Suppressor macrophage treated with lipopolysaccharide for 4 hours (primary cell): ENCODE data around the gene GPR158.
"Not testable (repeated sequence)": the region's sequence is repeated elsewhere in the genome, so short reads cannot be mapped to it uniquely, and the experiment has no call there.

Experiments
- DNase-seq: peaks from one replicate; pipeline ENCODE4 v3.0.0-alpha.2; 2020

Gene GPR158

DNA sequence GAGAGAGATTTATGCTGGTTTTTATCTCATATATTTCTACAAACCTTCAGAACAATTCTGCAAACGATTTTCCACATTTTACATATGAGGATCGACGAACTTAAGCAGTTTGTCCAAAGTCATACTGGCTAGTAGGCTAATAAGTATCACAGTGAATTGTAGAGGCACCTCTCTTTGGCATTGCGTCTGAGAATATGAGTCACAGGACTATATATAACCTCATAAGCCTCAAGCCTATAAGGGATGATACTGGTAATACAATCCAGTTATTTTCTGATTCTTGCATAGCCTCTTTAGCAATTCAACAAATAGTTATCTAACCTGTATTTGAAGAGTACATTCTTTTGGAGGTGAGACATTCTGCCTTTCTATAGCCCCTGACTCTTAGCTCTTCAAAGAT, 129.8 kb downstream of the GPR158 start:
- DNase-seq = no peak

DNA sequence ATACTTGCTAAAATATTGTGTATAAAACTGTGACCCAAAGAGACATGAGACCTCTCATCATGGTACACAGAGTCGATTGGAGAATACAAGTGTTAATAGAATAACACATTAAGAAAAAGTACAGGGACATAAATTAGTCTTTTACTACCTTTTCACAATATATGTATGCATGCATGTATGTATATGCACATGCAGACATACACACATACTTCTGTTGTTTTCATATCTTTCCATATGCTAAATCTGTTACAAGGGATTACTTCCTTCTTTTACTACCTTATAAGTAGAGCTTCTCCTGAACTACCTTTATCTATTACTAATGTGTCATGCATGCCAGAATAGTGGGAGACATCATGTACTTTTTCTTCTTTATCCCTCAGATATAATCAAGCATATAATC, 131.6 kb downstream of the GPR158 start:
- DNase-seq = no peak

DNA sequence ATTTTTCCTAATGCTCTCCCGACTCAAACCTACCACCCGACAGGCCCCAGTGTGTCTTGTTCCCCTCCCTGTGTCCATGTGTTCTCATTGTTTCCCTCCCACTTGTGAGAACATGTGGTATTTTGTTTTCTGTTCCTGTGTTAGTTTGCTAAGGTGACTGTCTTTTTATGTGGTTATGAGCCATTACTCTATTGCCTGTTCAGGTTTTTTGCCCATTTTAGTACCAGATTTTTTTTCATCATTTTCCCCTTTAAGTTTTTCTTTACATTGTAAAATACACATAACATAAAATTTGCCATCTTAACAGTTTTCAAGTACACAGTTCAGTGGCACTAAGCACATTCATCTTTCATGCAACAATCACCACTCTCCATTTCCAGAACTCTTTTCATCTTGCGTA, 133.5 kb downstream of the GPR158 start:
- DNase-seq = no peak

DNA sequence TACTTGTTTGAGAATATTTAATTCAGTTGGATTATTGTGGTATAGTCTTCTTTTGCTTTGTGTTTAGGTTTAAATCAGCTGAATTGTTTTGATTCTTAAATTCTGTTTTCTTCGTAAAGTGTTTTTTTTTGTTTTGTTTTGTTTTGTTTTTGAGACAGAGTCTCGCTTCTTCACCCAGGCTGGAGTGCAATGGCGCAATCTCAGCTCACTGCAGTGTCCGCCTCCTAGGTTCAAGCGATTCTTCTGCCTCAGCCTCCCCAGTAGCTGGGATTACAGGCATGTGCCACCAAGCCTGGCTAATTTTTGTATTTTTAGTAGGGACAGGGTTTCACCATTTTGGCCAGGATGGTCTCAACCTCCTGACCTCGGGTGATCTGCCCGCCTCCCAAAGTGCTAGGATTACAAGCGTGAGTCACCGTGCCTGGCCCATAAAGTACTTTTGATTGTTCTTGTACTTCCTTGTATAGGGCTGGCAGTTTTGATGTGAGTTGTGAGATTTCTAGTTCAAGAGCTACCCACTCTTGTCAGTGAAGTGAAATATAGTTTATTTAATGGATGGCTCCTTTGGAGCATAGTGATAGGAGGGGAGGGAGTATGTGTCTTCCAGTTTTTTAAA, 142.9 kb downstream of the GPR158 start:
- DNase-seq = not testable (repeated sequence)

DNA sequence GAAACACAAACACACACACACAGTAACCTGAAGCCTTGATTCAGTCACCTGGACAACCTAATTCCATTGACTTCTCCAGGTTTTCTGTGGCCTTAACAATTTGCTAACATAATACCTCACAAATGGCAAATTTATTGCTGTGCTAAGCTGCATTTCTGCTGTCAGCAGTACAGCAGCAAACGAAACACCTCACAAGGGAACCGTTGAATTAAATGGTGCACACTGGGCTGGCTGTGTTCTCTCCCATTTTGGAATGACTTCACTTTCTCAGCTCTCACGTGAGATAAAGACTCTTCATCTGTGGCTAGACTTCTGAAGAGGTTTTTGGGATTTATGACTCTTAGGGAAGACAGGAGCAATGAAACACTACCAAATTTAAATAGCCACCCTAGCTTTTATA, 152.5 kb downstream of the GPR158 start:
- no peak for DNase-seq

DNA sequence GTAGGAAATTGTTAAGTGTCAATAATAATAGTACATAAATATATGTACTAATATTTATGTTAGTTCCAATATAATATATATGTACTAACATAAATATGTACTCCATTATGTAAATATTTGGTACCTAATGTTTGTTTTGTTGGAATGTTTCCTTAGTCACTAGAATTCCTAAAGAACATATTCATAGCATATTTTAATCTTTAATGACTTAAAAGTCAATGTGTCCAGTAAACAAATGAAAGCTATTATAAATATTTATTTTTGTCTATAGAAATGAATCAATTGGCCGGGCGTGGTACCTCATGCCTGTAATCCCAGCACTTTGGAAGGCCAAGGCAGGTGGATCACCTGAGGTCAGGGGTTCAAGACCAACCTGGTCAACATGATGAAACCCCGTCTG, 153.6 kb downstream of the GPR158 start:
- DNase-seq = no peak

DNA sequence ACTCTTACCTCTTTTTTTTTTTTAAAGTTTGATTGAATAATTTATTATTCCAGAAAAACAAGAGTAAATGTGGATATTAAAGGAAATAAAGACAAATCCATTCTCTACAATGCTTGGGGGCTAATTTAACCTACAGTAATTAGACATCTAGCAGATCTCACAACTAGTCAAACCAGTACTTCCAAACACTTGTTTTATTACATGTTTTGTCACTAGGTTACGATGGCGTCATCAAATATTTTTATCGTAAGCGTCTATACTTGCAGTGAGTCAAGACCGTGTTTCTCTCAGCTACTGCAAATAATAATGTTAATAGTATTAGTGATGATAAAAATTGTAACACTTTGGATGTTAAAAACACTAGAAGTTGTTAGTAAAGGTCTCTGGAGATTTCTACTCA, 154.8 kb downstream of the GPR158 start:
- not testable (repeated sequence) for DNase-seq

DNA sequence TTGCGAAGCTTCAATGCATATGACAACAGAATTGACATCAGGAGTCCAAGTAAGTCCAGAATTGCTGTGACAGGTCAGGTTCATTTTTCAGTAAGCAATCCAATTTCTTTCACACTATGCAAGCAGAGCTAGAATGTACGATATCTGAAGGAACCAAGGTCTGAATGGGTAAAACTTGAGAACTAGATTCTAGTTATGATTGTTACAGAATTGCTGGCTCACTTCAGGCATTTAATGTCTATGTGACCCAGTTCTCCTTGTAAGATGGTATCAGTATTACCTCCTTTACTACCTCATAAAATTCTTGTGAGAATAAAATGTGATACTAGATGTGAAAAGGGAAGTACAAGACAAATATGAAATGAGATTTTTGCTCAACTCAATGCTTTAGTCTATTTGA, 159.6 kb downstream of the GPR158 start:
- no peak for DNase-seq

DNA sequence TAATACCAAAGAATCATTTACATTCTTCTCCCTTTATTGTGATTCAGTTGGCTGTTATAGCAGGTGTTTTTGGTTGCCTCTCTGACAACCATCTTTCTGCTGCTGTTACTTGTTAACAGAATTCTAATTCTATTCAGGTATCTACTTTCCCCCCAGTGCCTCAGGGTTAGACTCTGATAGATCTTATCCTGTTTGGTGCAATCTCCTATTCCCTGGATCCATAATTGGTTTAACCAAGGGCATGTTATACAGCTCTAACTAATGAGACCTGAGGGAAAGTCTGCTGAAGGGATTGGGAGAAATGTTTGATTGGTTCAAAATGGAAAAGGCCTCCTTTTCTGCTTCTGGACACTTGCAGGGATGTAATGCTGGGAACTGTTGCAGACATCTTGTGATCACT, 161.5 kb downstream of the GPR158 start:
- DNase-seq = no peak

DNA sequence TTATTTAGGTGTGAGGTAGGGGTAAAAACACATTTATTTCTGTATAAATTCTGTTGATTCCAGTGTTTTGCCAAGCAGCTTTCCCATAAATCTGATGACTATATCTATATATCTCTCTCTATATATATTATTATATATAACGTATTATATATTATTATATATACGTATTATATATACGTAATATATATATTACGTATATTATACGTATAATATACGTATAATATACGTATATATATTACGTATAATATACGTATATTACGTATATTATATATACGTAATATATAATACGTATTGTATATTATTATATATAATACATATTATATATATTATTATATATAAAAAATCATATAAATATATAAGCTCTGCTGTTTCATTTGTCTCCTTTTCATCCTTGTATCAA, 163.5 kb downstream of the GPR158 start:
- DNase-seq = no peak

DNA sequence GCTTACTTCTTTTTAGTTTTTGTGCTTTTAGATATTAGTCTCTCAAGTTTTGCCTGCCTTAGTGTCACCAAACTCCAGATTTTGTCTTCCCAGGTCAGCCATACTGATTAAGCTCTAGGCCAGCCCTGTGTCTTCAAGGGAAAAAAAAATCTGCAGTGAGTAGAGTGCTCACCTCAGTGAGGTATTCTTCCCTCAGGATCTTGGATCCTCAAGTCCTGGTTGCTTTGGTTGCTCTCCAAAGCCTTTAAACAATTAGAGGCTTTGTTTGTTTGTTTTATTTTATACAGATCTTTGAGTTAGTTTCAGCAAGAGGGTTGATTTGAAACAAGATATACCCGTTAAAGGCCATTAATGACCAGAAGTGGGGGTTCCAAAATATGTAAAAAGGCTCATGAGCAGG, 165.2 kb downstream of the GPR158 start:
- no peak for DNase-seq

DNA sequence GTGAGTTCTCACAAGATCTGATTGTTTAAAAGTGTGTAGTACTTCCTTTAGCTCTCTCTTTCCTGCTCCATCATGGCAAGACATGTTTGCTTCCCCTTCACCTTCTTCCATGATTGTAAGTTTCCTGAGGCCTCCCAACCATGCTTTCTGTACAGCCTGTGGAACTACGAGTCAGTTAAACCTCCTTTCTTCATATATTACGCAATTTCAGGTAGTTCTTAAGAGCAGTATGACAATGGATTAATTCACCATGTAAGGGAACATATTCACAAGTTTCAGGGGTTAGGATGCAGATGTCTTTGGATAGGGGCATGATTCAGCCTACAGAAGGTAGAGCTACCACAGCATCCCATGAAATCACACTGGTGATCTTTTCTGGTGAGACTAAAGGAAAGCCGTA, 174.7 kb downstream of the GPR158 start:
- no peak for DNase-seq

DNA sequence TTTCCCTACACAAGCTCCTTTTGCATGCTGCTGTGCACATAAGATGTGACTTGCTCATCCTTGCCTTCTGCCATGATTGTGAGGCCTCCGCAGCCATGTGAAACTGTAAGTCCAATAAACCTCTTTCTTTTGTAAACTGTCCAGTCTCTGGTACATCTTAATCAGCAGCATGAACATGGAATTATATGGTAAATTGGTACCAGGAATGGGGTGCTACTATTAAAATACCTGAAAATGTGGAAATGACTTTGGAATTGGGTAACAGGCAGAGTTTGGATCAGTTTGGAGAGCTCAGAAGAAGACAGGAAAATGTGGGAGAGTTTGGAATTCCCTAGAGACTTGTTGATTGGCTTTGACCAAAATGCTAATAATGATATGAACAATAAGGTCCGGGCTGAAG, 181.8 kb downstream of the GPR158 start:
- DNase-seq = no peak

DNA sequence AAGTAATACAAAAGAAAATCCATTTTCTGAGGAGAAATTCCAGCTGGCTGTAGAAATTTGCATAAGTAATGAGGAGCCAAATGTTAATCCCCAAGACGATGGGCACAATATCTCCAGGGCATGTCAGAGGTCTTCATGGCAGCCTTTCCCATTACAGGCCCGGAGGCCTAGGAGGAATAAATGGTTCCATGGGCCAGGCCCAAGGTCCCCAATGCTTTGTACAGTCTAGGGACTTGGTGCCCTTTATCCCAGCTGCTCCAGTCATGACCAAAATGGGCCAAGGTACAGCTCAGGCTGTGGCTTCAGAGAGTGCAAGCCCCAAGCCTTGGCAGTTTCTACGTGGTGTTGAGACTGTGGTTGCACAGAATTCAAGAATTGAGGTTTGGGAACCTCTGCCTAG, 182.5 kb downstream of the GPR158 start:
- DNase-seq = no peak

DNA sequence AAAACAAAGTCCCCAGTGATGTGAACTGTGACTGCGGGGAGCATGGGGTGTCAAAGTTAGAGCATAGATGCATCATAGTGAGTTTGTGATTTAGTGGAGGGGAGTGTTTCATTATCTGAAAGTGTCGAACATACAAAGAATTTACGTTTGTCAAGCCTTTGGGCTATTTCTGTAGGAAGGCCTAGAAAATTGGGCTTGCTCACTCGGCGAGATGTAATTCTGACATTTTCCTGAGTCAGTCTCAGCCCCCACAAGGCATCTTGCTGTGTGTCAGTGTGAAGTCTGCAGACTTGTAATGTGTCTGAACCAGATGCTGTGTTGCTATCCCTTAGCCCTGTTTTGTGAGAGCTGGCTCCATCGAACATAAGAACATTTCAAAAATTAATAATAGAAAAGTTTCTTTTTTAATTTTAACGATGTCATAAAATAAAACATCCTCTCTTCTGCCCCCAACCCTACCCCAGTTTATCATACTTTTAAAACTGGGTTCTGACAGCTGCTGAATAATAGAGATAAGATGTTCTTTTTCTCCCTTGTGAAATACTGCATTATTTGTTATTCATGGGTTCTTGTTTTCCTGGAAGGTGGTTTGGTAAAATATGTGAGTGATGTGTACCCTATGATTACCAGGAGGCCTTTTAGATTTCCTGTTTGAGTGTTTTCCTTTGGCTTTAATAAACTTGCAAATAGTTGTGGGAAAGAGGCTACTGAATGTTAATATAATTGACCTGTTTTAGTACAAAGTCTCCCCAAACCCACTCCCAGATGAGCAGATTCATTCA, 207.4 kb downstream of the GPR158 start:
- no peak for DNase-seq

DNA sequence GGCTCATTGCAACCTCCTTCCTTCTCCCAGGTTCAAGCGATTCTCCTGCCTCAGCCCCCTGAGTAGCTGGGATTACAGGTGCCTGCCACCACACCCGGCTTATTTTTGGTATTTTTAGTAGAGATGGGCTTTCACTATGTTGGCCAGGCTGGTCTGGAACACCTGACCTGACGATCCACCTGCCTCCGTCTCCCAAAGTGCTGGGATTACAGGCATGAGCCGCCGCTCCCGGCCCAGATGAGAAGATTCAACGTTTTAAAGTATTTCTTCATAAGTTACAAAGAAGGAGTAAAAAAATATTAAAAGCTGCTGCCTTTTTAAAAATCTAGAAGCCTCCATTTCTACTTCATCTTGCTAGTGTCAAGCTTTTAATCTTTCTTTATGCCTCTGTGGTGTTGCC, 208.1 kb downstream of the GPR158 start:
- not testable (repeated sequence) for DNase-seq

DNA sequence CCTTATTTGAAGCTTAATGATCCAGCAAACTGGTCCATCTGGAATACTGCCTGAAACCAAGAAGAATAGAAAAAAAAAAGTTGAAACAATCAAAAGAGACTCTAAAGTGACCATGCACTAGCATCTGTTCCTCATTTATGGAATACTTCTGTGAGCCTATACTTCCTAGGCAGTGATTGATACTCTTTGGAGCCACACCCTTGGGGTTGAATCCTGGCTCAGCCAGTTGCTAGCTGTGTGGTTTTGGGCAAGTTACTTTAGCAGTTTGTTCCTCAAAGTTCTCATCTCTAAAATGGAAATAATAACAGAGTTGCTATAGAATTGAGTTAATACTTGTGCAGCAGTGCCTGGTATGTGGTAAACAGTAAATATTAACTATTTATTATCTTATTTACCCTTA, 208.9 kb downstream of the GPR158 start:
- DNase-seq = no peak

DNA sequence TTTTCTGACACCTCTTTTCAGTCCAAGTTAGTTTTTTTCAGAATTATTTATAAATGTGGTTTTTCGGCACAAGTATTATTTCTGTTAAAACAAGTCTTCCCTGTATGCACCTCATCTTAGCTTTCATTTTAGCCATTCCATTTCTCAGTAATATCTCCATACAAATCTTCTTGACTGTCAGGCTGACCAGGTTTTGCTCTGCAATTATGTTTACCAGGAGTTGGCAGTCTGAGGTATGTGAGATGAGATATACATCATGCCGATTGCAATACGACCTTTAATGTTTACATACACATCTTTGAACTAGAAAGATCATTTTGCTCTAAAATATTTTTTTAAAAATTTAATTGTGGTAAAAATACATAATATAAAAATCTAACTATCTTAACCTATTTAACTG, 209.8 kb downstream of the GPR158 start:
- no peak for DNase-seq

DNA sequence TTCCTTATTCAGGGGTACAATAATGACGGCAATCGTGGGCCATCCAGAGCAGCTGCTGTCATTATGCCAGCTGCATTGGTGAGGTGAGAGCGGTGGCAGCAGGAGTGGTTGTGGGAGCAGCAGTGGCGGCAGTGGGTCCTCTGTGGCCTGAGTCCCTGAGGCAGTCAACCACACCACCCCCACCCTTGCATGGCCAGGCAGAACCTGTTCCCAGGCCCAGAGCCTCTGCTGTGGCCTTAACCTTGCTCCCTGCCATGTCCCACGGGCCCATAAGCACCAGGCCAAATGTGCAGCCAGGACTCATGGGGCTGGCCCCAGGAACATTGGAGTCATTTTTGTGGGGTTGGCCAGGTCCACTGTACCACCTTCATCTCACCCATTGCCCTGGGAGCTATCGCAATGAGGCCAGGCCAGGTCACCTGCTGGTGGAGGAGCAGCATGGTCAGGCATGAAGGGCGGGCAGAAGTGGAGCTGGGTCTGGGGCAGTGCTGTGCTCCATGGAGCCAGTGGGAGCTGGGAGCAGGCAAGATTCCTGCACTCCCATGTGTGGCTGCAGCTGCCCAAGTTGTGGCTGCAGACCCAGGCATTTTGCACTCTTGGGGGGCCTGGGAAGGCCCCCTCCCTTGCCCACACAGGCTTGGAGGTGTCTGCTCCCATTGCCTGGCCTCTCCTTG, 213.5 kb downstream of the GPR158 start:
- DNase-seq = no peak

DNA sequence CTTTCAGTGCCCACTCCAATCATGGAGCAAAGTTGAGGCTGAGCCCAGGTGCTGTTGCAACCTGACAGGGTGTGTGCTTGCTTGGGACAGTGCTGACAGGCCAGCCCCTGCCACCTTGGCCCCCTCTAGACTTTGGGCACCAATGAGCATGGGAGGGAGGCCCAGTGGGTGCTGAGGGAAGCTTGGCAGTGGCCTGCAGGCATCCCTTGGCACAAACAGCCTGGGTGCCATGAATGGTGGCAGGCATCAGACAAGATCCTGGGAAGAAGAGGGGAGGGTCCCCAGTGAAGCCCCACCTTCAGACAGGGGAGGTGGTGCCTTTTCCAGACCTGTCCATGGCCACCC, 214.0 kb downstream of the GPR158 start:
- no peak for DNase-seq

DNA sequence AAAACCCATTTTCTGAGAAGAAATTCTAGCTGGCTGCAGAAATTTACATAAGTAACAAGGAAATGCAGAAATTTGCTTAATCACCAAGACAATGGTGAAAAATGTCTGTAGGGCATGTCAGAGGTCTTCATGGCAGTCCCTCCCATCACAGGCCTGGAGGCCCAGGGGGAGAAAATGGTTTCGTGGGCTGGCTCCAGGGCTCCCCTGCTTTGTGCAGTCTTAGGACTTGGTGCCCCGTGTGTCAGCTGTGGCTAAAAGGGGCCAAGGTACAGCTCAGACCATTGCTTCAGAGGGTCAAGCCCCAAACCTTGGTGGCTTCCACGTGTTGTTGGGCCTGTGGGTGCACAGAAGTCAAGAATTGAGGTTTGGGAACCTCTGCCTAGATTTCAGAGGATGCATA, 215.9 kb downstream of the GPR158 start:
- DNase-seq = no peak

DNA sequence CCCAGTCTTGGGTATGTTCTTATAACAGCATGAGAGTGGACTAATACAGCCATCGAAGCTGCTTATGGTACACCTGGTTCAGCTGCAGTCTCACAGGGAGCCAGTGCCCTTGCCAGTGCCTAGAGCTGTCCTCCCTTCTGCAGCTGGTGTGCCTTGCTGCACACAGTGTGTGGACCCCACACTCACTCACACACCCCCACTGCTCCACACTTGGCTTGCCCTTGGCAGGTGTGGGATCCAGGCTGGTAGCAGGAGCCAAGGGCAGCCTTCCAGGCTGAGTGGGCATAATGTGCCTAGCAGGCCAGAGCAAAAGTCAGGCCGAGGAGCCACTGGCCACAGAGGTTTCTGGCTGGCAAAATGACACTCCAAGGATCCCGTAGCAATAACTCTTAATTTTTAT, 217.3 kb downstream of the GPR158 start:
- no peak for DNase-seq

DNA sequence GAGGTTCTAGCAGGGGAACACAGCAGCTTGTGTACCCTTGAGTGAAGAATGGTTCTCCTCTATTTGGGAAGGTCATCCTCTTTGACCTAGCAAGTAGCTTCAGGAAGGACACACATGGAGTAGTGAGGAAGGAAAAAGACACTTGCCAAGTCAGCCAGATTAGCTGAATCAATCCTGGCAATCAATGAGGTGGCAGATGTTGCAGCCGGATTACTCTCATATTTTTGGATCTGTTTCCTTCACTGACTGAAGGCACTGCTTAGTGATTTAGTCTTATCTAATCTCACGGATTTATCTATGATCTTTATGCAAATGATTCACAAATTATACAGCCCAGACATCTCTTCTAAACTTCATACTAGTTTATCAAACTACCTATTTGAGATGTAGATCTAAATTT, 218.8 kb downstream of the GPR158 start:
- no peak for DNase-seq

DNA sequence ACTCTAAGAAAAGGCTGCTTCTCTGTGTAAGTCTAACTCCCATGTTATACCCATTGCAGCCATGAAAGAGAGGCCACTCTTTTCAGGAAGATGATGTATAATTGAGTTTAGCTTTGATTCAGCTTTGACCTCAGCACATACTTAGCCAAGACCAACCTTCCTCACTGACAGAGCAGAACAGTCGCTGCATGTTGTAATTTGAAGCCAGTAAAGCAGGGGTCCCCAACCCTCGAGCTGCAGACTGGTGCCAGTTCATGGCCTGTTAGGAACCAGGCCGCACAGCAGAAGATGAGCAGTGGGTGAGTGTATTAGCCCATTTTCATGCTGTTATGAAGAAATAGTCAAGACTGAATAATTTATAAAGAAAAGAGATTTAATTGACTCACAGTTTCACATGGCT, 223.9 kb downstream of the GPR158 start:
- no peak for DNase-seq

DNA sequence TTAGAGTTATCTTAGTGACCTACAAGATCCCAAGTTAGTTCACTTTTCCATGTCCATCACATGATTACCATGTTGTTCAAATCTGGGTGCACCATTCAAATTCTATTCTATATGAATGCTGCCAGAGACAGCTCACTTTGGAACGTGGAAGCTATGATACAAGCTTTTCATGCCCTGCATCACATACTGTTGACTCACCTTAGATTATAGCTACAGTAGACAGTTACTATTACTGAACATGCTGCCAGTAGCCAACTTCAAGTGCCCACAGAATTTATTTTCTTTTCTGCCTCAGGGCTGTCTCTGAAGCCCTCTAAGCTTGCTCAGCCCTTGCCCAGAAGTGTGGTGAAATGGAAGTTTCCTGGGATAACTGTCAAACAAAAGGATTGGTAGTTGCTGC, 231.1 kb downstream of the GPR158 start:
- DNase-seq = no peak
